Heart left ventricle (tissue), 16 donors: ENCODE data around the gene TEK. TPM values are rescaled to one million over a fixed set of nuclear protein-coding genes. Genes with fewer than 3 reads are reported as not detected.

Source experiments
- ATAC-seq, 4 donors: fragments of 200-7000 bp; cut with Tn5 transposase; one replicate each; pipeline ENCODE4 v1.9.1; 2020 to 2022; ENCODE audit warnings: moderate library complexity in 4 of 4, mild to moderate bottlenecking in 3 of 4, moderate number of reproducible peaks in 1 of 4
- DNase-seq, 5 donors: peaks; one replicate each; pipeline ENCODE4 v3.0.0-alpha.2; 2020
- H3K27ac ChIP-seq, 12 donors: fragments of 200-600 bp; sonication (generic) in 4 of 12; one replicate each; pipeline versions ENCODE4 v1.5.0 to v1.8.0; 2016 to 2022; ENCODE audit warnings: mild to moderate bottlenecking in 2 of 12
- H3K27me3 ChIP-seq, 9 donors: fragments of 200-600 bp; sonication (generic) in 2 of 9; one replicate each; pipeline versions ENCODE4 v1.5.1 to v1.8.0; 2016 to 2022; ENCODE audit warnings: mild to moderate bottlenecking in 3 of 9
- H3K36me3 ChIP-seq, 9 donors: fragments of 200-600 bp; sonication (generic) in 2 of 9; one replicate each; pipeline versions ENCODE4 v1.5.0 to v1.8.0; 2018 to 2022; ENCODE audit warnings: mild to moderate bottlenecking in 2 of 9
- H3K4me1 ChIP-seq, 12 donors: fragments of 200-600 bp; sonication (generic) in 4 of 12; one replicate each; pipeline versions ENCODE4 v1.5.0 to v1.8.0; 2016 to 2022; ENCODE audit warnings: mild to moderate bottlenecking in 3 of 12
- H3K4me3 ChIP-seq, 12 donors: fragments of 200-600 bp; sonication (generic) in 4 of 12; one replicate each; pipeline versions ENCODE4 v1.5.0 to v1.8.0; 2017 to 2022; ENCODE audit warnings: mild to moderate bottlenecking in 9 of 12, moderate library complexity in 4 of 12
- H3K9me3 ChIP-seq, 12 donors: fragments of 200-600 bp; sonication (generic) in 4 of 12; one replicate each; pipeline versions ENCODE4 v1.5.0 to v1.8.0; 2016 to 2022; ENCODE audit warnings: mild to moderate bottlenecking in 1 of 12
- CTCF ChIP-seq, 12 donors: fragments of 200-600 bp; sonication (generic) in 4 of 12; IDR thresholded peaks; one replicate each; pipeline versions ENCODE4 v1.5.0 to v1.8.0; 2018 to 2022; ENCODE audit warnings: antibody characterized with exemption in 12 of 12, mild to moderate bottlenecking in 5 of 12
- POLR2A ChIP-seq, 2 donors: fragments of 450-650 bp; IDR thresholded peaks; one replicate each; pipeline ENCODE4 v1.6.1; 2017; ENCODE audit warnings: antibody characterized with exemption in 2 of 2, mild to moderate bottlenecking in 2 of 2, moderate library complexity in 2 of 2
- WGBS, 4 donors: extraction: QIAGEN DNeasy Blood & Tissue Kit in 2 of 4; methylation state at CpG; one replicate each; pipeline versions ENCODE4 v1.1.5 to v1.1.7; 2013 to 2018; 5-methylcytosine and 5-hydroxymethylcytosine counted together
- intact Hi-C, 10 donors: fragments of 100-400 bp; cut with DNase I; formaldehyde crosslinking; loops; one replicate each; pipeline versions ENCODE4 v1.11.1 to v1.14.2; 2022
- polyA plus RNA-seq, 2 donors: library from polyadenylated mRNA; stranded (reverse); fragments of 200-250 nt; gene quantifications; one replicate each; pipeline ENCODE4 v1.2.3, GENCODE V29; 2013
- total RNA-seq, 9 donors: library from RNA; depleted of rRNA in 2 of 9; stranded (reverse); fragments of >200 nt in 2 of 9; fragmentation: NEBNext Ultra II Directional in 3 of 9; extraction: Animal tissue kit (Norgen Biotek cat#: 25700) in 3 of 9; gene quantifications; one replicate each; pipeline versions ENCODE4 v1.1.0 to v1.2.4, GENCODE V29; 2016 to 2023
- donor health status: ischemic (EF 13 %, LVEDD 7.1; RV severe dilation, severe dysfunction).
- donor health status: healthy with polysubstance abuse.
- donor health status: DM: no; HTN: yes; CAD: no.
- donor health status: DM: no; HTN: no; CAD: no.
- donor health status: ischemic (EF 25% LVEDD 6.9; RV normal size, moderate dysfunction).
- donor health status: ischemic (EF 25% LVEDD 5.7; RV mildly dilated, moderate dysfunction).
- donor health status: healthy.
- donor health status: DM: yes; HTN: yes; CAD: no.
- donor health status: ischemic (EF 35%, LVEDD 5.7; RV mildly dilated, moderate dysfunction).
- donor health status: nonischemic (EF 11% LVEDD 7.7; RV severe dilation, severe dysfunction).
- donor health status: DM: yes; HTN: yes; CAD: no.
- donor health status: PGD.
- donor health status: ischemic (EF 29% LVEDD 5.4; RV normal size, mild dysfunction).
- donor health status: nonischemic (EF 23%, LVEDD 6.1; RV moderate dilation, normal function).

TEK gene
- total and polyA plus RNA-seq, 11 donors = 6.4 to 36.5 (median 19.0) TPM

DNA sequence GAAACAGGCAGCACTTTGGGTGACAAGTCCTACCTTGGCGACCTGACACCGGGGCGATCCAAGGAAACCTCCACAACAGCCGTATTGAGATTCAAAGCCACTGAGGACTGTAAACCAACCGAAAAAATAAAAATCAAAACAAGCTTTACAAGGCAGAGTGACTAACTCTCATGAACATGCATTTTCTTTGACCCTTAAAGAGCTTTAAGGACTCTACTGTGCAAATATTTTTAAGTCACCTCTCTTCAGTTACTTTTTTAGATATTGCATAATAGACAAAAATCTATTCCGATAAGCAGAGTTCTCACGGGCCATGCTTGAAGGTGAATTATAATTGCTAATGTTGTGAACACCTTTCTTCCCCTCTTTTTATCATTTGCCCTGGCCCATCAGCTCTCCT is 149.6 kb downstream of the TEK start:
- ATAC-seq = no peak
- intact Hi-C loops = no loop called here
- Histone ChIP-seq H3K27ac (no peak overlapping the region), H3K27me3 (no peaks in the 10 kb centered on the region), H3K4me3 (no peak overlapping the region), H3K4me1 (no peaks in the 10 kb centered on the region), H3K36me3 (no peaks in the 10 kb centered on the region), H3K9me3 (peaks cover 0 to 23% (median 0%) of the 10 kb centered on the region in 12 donors)
- TF ChIP-seq POLR2A (IDR thresholded peaks at IDR 0.05) (no peak), CTCF (IDR thresholded peaks at IDR 0.05) (no peak)
- DNase-seq = no peak
- WGBS, 4 donors = 90 to 95% (median 91%) methylated on average over 7 of the region's 7 CpGs

- H3K36me3 ChIP-seq = no peaks in the 10 kb centered on the region
- DNase-seq (no peak), ATAC-seq (no peak)
- TF ChIP-seq CTCF (IDR thresholded peaks at IDR 0.05) (no peak), POLR2A (IDR thresholded peaks at IDR 0.05) (no peak)
- H3K4me1 ChIP-seq = no peaks in the 10 kb centered on the region
- no peak overlapping the region for H3K4me3 ChIP-seq
- peaks cover 0 to 13% (median 0%) of the 10 kb centered on the region in 12 donors for H3K9me3 ChIP-seq
- intact Hi-C loops = no loop called here
- WGBS, 4 donors = 73 to 81% (median 79%) methylated on average over 8 of the region's 8 CpGs
- no peaks in the 10 kb centered on the region for H3K27me3 ChIP-seq
- no peak overlapping the region for H3K27ac ChIP-seq
Measured at GRCh38 chr9:27260789-27261516, 151.9 kb downstream of the TEK start.

DNA sequence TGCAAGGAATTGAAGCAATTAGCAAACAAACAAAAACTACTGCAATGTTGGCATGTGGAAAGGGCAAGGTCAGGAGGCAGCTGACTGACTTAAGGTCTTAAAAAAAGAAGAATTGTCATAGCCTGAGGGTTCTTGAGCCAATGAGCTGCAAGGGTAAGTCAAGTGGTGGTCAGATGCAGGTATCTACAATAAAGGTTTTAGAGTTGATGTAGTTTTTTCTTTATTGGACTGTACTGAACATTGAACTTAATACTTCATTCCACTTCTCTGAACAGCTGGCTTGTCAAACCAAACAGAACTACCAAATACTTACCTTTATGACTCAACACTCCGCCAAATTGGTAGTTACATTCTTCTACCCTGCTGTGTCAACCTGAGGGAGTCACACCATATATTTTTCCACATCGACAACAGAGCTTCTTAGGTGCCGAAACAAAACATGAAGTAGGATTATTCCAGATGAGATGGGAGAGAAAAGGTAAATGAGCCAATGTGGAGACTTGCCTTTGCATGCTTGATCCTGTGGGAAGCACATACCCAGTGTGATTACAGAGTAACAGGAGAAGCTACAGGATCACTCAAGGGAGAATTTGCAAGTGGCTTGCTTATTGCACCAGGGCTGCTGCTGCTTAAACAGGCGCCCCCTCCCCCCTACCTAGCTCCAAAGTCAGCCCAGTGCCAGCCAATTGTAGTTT is 152.6 kb downstream of the TEK start:
- no peak for ATAC-seq
- intact Hi-C loops = no loop called here
- WGBS, 4 donors = 66 to 71% (median 69%) methylated on average over 4 of the region's 4 CpGs

More for the DNA sequence above, 152.6 kb downstream of the TEK start:
- no peak overlapping the region for H3K4me3 ChIP-seq
- no peak for DNase-seq
- peaks cover 0 to 7% (median 0%) of the 10 kb centered on the region in 12 donors for H3K9me3 ChIP-seq
- H3K4me1 ChIP-seq = no peaks in the 10 kb centered on the region
- no peak overlapping the region for H3K27ac ChIP-seq
- no peaks in the 10 kb centered on the region for H3K36me3 ChIP-seq
- no peaks in the 10 kb centered on the region for H3K27me3 ChIP-seq
- TF ChIP-seq CTCF (IDR thresholded peaks at IDR 0.05) = no peak
- TF ChIP-seq POLR2A (IDR thresholded peaks at IDR 0.05) = no peak
